Sigmoid colon (tissue), 4 donors: ENCODE data around the gene ADAMTSL1.

ENCODE experiments used
- CTCF ChIP-seq, 4 experiments: fragments of 450-650 bp in 3 of 4; fragments of 200-600 bp in 1 of 4; IDR thresholded peaks; one replicate each; pipeline ENCODE4 v1.5.1; 2016 to 2019; ENCODE audit warnings: antibody characterized with exemption in 4 of 4, mild to moderate bottlenecking in 3 of 4, moderate library complexity in 2 of 4
- POLR2AphosphoS5 ChIP-seq, 4 donors: sonication (generic); formaldehyde crosslinking; IDR thresholded peaks; one replicate each; pipeline ENCODE4 v1.6.1; 2017; ENCODE audit warnings: antibody characterized with exemption in 4 of 4

GRCh38 chr9:18741359-18741758 is 267.4 kb downstream of the ADAMTSL1 start:
- TF ChIP-seq CTCF (IDR thresholded peaks at IDR 0.05) (no peak), POLR2AphosphoS5 (IDR thresholded peaks at IDR 0.05) (no peak)
